Neural progenitor cell (in vitro differentiated cells): ENCODE results near the gene ZNF521. TPM values are rescaled to one million over a fixed set of nuclear protein-coding genes. Genes with fewer than 3 reads are reported as not detected.

Source experiments
- DNase-seq: peaks from one replicate; pipeline ENCODE4 v3.0.0-alpha.2; 2016; ENCODE audit warnings: low spot score
- H2AFZ ChIP-seq: fragments of 200-600 bp; sonication (generic); replicated peaks from 2 replicates; pipeline ENCODE4 v1.6.1; 2016; ENCODE audit warnings: antibody characterized with exemption
- H3F3A ChIP-seq: fragments of 200-600 bp; sonication (generic); 2 replicates; pipeline ENCODE4 v1.6.1; 2016; ENCODE audit warnings: antibody characterized with exemption, low read depth
- H3K27ac ChIP-seq: fragments of 200-600 bp; sonication (generic); 2 replicates; pipeline ENCODE4 v1.5.1; 2016; ENCODE audit warnings: mild to moderate bottlenecking
- H3K27me3 ChIP-seq: fragments of 200-600 bp; sonication (generic); 2 replicates; pipeline ENCODE4 v1.6.1; 2016; ENCODE audit warnings: mild to moderate bottlenecking, moderate library complexity
- H3K36me3 ChIP-seq: fragments of 200-600 bp; sonication (generic); 2 replicates; pipeline ENCODE4 v1.5.1; 2016
- H3K4me1 ChIP-seq: fragments of 200-600 bp; sonication (generic); 2 replicates; pipeline ENCODE4 v1.6.1; 2016; ENCODE audit warnings: mixed run types
- H3K4me2 ChIP-seq: fragments of 200-600 bp; sonication (generic); 2 replicates; pipeline ENCODE4 v1.6.1; 2016
- H3K4me3 ChIP-seq: fragments of 200-600 bp; sonication (generic); 2 replicates; pipeline ENCODE4 v1.5.1; 2016
- H3K79me2 ChIP-seq: fragments of 200-600 bp; sonication (generic); 2 replicates; pipeline ENCODE4 v1.6.1; 2016; ENCODE audit warnings: low read depth
- H3K9ac ChIP-seq: fragments of 200-600 bp; sonication (generic); 2 replicates; pipeline ENCODE4 v1.6.1; 2016
- H3K9me3 ChIP-seq: fragments of 200-600 bp; sonication (generic); 2 replicates; pipeline ENCODE4 v1.5.1; 2016; ENCODE audit warnings: low read depth
- H4K20me1 ChIP-seq: fragments of 200-600 bp; sonication (generic); 2 replicates; pipeline ENCODE4 v1.6.1; 2016; ENCODE audit warnings: low read depth
- H3K27ac Mint-ChIP-seq: 3 replicates; pipeline ENCODE4 v1.8.0; 2021; ENCODE audit warnings: mixed read lengths
- H3K27me3 Mint-ChIP-seq: 2 replicates; pipeline ENCODE4 v1.8.0; 2022; ENCODE audit warnings: low read depth, mild to moderate bottlenecking, inconsistent platforms, moderate library complexity, mixed read lengths; ENCODE audit not compliant: insufficient read depth
- H3K36me3 Mint-ChIP-seq: 3 replicates; pipeline ENCODE4 v1.8.0; 2021; ENCODE audit warnings: mixed read lengths
- H3K4me1 Mint-ChIP-seq: 3 replicates; pipeline ENCODE4 v1.8.0; 2021; ENCODE audit warnings: mixed read lengths
- H3K4me3 Mint-ChIP-seq: 3 replicates; pipeline ENCODE4 v1.8.0; 2021; ENCODE audit warnings: mild to moderate bottlenecking, moderate library complexity, mixed read lengths
- H3K9me3 Mint-ChIP-seq: 3 replicates; pipeline ENCODE4 v1.8.0; 2020; ENCODE audit warnings: mixed read lengths
- EZH2 ChIP-seq: fragments of 200-600 bp; sonication (generic); IDR thresholded peaks from 2 replicates; pipeline ENCODE4 v1.6.1; 2017; ENCODE audit warnings: antibody characterized with exemption, mild to moderate bottlenecking, moderate library complexity
- EZH2phosphoT487 ChIP-seq: fragments of 200-600 bp; sonication (generic); IDR thresholded peaks from 2 replicates; pipeline ENCODE4 v1.6.1; 2017; ENCODE audit warnings: antibody characterized with exemption
- total RNA-seq: library from RNA; depleted of rRNA; stranded (reverse); fragments of >200 nt; gene quantifications from 2 replicates; pipeline ENCODE4 v1.2.3, GENCODE V29; 2015; ENCODE audit warnings: low replicate concordance
- TF ChIP-seq, protein P1 (sequence below): fragments of 200-600 bp; sonication (generic); IDR thresholded peaks from 2 replicates; pipeline ENCODE4 v1.5.1; 2017; ENCODE audit warnings: antibody characterized with exemption, mild to moderate bottlenecking

The ZNF521 gene
- total RNA-seq, 1 donor from 2014 or later, result 136 TPM

DNA sequence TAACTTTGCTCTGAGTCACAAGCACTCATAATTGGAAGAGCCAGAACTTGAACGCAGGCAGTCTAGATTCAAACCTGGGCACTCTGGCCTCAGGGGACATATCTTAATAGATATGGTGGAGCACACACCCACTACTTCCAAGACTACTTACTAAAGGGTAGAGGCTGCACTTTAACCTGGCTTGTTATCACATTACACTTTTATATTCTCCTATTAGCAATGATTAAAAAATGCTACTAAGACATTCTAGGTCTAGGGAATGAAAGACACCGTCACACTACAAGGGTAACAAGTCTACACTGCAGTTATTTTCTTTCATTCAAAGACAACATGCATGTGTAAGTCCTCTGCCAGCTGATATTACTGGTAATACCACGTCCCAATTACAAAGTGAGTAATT, 258.8 kb downstream of the ZNF521 start:
- Histone ChIP-seq H4K20me1 (peaks cover 46% of the 10 kb centered on the region), H3K4me1 (peaks cover 7% of the 10 kb centered on the region), H3K36me3 (peaks cover 27% of the 10 kb centered on the region), H3K27me3 (no peaks in the 10 kb centered on the region), H2AFZ (no peak overlapping the region), H3K79me2 (peaks cover 9% of the 10 kb centered on the region), H3K27ac (no peak overlapping the region), H3K9ac (no peak overlapping the region), H3K4me2 (no peak overlapping the region), H3K4me3 (no peak overlapping the region), H3K9me3 (no peaks in the 10 kb centered on the region), H3F3A (peaks cover 3% of the 10 kb centered on the region)
- DNase-seq, result no peak
- no peak overlapping the region for H3K27ac Mint-ChIP-seq
- TF ChIP-seq EZH2 (no peak), EZH2phosphoT487 (no peak)
- TF ChIP-seq, protein P1, sequence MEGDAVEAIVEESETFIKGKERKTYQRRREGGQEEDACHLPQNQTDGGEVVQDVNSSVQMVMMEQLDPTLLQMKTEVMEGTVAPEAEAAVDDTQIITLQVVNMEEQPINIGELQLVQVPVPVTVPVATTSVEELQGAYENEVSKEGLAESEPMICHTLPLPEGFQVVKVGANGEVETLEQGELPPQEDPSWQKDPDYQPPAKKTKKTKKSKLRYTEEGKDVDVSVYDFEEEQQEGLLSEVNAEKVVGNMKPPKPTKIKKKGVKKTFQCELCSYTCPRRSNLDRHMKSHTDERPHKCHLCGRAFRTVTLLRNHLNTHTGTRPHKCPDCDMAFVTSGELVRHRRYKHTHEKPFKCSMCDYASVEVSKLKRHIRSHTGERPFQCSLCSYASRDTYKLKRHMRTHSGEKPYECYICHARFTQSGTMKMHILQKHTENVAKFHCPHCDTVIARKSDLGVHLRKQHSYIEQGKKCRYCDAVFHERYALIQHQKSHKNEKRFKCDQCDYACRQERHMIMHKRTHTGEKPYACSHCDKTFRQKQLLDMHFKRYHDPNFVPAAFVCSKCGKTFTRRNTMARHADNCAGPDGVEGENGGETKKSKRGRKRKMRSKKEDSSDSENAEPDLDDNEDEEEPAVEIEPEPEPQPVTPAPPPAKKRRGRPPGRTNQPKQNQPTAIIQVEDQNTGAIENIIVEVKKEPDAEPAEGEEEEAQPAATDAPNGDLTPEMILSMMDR, result no peak
- no peak overlapping the region for H3K4me3 Mint-ChIP-seq
- no peaks in the 10 kb centered on the region for H3K9me3 Mint-ChIP-seq
- H3K36me3 Mint-ChIP-seq, result peaks cover 38% of the 10 kb centered on the region
- peaks cover 4% of the 10 kb centered on the region for H3K27me3 Mint-ChIP-seq
- H3K4me1 Mint-ChIP-seq, result peaks cover 39% of the 10 kb centered on the region

DNA sequence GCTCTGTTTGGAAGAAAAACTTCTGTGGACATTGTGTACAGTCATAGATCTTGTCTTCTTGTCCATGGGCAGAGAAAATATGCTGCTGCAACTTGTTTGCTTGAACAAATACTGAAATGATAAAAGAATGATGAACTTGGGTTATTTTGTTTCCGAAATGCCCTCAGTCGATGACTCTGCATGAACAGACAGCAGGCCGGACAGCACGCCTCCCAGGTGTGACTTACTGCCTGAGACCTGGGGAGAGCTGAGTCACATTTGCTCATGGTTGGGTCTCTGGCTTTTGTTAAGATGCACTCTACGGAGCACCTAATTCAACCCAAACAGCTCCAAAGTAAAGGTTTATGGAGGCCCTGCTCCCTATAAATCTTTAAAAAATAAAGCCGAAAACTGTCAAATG, 262.5 kb downstream of the ZNF521 start:
- Histone ChIP-seq H3F3A (peaks cover 9% of the 10 kb centered on the region), H3K4me3 (no peak overlapping the region), H3K27ac (no peak overlapping the region), H4K20me1 (peaks cover 11% of the 10 kb centered on the region), H3K9ac (no peak overlapping the region), H3K4me2 (no peak overlapping the region), H3K79me2 (peaks cover 1% of the 10 kb centered on the region), H3K27me3 (no peaks in the 10 kb centered on the region), H3K4me1 (peaks cover 7% of the 10 kb centered on the region), H3K9me3 (no peaks in the 10 kb centered on the region), H2AFZ (no peak overlapping the region), H3K36me3 (peaks cover 31% of the 10 kb centered on the region)
- TF ChIP-seq EZH2 (no peak), EZH2phosphoT487 (no peak)
- TF ChIP-seq, protein P1, result no peak
- H3K9me3 Mint-ChIP-seq, result no peaks in the 10 kb centered on the region
- no peak overlapping the region for H3K4me3 Mint-ChIP-seq
- no peaks in the 10 kb centered on the region for H3K27me3 Mint-ChIP-seq
- H3K4me1 Mint-ChIP-seq, result peaks cover 6% of the 10 kb centered on the region
- no peak overlapping the region for H3K27ac Mint-ChIP-seq
- peaks cover 53% of the 10 kb centered on the region for H3K36me3 Mint-ChIP-seq
- DNase-seq, result no peak

DNA sequence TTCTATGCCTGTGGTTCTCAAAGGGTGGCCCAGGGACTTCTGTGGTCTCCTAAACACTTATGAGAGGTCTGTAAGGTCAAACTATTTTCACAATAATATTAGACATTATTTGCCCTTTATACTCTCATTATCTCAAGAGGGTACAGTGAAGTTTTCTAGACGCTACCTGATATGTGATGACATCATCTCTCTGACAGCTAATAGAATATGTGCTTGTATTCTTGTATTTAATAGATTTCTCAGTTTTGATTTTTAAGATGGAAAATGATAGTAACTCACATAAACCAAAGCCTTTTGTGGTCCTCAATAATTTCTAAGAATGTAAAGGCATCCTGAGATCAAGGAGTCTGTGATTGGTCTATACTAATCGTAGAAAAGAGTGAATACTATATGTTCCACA, 265.1 kb downstream of the ZNF521 start:
- Histone ChIP-seq H2AFZ (no peak overlapping the region), H3K36me3 (peaks cover 34% of the 10 kb centered on the region), H3K4me2 (no peak overlapping the region), H3K27ac (no peak overlapping the region), H3K9ac (no peak overlapping the region), H3K79me2 (no peaks in the 10 kb centered on the region), H3K4me3 (no peak overlapping the region), H4K20me1 (peaks cover under 1% of the 10 kb centered on the region), H3K4me1 (peaks cover 5% of the 10 kb centered on the region), H3K27me3 (no peaks in the 10 kb centered on the region), H3F3A (peaks cover 12% of the 10 kb centered on the region), H3K9me3 (no peaks in the 10 kb centered on the region)
- Mint-ChIP-seq H3K9me3 (no peaks in the 10 kb centered on the region), H3K27ac (no peak overlapping the region), H3K27me3 (peaks cover 2% of the 10 kb centered on the region), H3K4me1 (peaks cover 7% of the 10 kb centered on the region), H3K4me3 (no peak overlapping the region), H3K36me3 (peaks cover 57% of the 10 kb centered on the region)
- TF ChIP-seq, protein P1, result no peak
- TF ChIP-seq EZH2phosphoT487 (no peak), EZH2 (no peak)
- DNase-seq, result no peak
